KMS-11 (cell line): ENCODE data around the gene LEP.

Source experiments
- H2AFZ ChIP-seq: fragments of 200-600 bp; sonication (generic); 2 replicates; pipeline ENCODE4 v1.6.1; 2016; ENCODE audit warnings: antibody characterized with exemption, mixed run types, low read depth
- H3K27ac ChIP-seq: fragments of 200-600 bp; sonication (generic); 2 replicates; pipeline ENCODE4 v1.6.1; 2016; ENCODE audit warnings: mild to moderate bottlenecking, mixed run types
- H3K27me3 ChIP-seq: fragments of 200-600 bp; sonication (generic); 2 replicates; pipeline ENCODE4 v1.6.1; 2017; ENCODE audit warnings: mild to moderate bottlenecking, low read depth, mixed run types, moderate library complexity; ENCODE audit not compliant: insufficient read depth
- H3K36me3 ChIP-seq: fragments of 200-600 bp; sonication (generic); 2 replicates; pipeline ENCODE4 v1.6.1; 2017; ENCODE audit warnings: mild to moderate bottlenecking, mixed run types; ENCODE audit not compliant: insufficient read depth
- H3K4me1 ChIP-seq: fragments of 200-600 bp; sonication (generic); 2 replicates; pipeline ENCODE4 v1.6.1; 2016; ENCODE audit warnings: mild to moderate bottlenecking, low read depth, mixed run types; ENCODE audit not compliant: poor library complexity, severe bottlenecking
- H3K4me2 ChIP-seq: fragments of 200-600 bp; sonication (generic); 2 replicates; pipeline ENCODE4 v1.7.0; 2016; ENCODE audit warnings: mild to moderate bottlenecking, mixed run types
- H3K4me3 ChIP-seq: fragments of 200-600 bp; sonication (generic); IDR thresholded peaks from 2 replicates; pipeline ENCODE4 v1.6.1; 2017; ENCODE audit warnings: low read depth, low read length, mixed read lengths; ENCODE audit not compliant: insufficient read depth
- H3K79me2 ChIP-seq: fragments of 200-600 bp; sonication (generic); 2 replicates; pipeline ENCODE4 v1.6.1; 2016; ENCODE audit warnings: low read depth, mixed run types; ENCODE audit not compliant: insufficient read depth
- H3K9ac ChIP-seq: fragments of 200-600 bp; sonication (generic); 2 replicates; pipeline ENCODE4 v1.6.1; 2016; ENCODE audit warnings: mild to moderate bottlenecking, mixed run types
- H4K20me1 ChIP-seq: fragments of 200-600 bp; sonication (generic); 2 replicates; pipeline ENCODE4 v1.6.1; 2016; ENCODE audit warnings: mild to moderate bottlenecking, mixed run types; ENCODE audit not compliant: insufficient read depth
- TF ChIP-seq, protein P1 (sequence below): fragments of 200-600 bp; sonication (generic); conservative IDR thresholded peaks from 2 replicates; pipeline ENCODE4 v1.6.1; 2017; ENCODE audit warnings: low read depth, mild to moderate bottlenecking, antibody characterized with exemption, low read length, moderate library complexity, mixed read lengths

Gene LEP

DNA sequence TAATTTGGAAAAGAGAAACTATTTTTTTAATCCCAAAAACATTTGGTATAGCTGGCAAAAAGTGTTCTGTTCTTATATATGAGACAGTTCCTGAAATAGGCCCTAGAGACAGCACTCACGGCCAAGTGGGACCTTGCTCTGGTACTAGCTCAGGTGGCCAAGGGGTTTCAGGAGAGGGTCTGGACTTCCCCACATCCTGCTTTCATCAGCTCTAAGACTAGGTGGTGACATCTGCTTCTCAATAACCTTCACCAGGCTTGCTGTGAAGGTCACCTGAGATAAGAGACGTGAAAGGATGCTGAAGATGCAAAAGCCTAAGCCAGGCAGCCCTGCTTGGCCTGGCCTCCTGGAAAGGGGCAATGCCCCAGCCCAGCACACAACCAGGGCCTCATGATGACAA lies 62.1 kb downstream of the LEP start:
- Histone ChIP-seq H3K4me2 (no peak overlapping the region), H2AFZ (no peak overlapping the region), H3K4me1 (no peaks in the 10 kb centered on the region), H3K9ac (no peak overlapping the region), H3K4me3 (no peak overlapping the region), H3K79me2 (no peaks in the 10 kb centered on the region), H3K27ac (no peak overlapping the region), H4K20me1 (no peaks in the 10 kb centered on the region), H3K27me3 (no peaks in the 10 kb centered on the region), H3K36me3 (no peaks in the 10 kb centered on the region)
- TF ChIP-seq, protein P1, sequence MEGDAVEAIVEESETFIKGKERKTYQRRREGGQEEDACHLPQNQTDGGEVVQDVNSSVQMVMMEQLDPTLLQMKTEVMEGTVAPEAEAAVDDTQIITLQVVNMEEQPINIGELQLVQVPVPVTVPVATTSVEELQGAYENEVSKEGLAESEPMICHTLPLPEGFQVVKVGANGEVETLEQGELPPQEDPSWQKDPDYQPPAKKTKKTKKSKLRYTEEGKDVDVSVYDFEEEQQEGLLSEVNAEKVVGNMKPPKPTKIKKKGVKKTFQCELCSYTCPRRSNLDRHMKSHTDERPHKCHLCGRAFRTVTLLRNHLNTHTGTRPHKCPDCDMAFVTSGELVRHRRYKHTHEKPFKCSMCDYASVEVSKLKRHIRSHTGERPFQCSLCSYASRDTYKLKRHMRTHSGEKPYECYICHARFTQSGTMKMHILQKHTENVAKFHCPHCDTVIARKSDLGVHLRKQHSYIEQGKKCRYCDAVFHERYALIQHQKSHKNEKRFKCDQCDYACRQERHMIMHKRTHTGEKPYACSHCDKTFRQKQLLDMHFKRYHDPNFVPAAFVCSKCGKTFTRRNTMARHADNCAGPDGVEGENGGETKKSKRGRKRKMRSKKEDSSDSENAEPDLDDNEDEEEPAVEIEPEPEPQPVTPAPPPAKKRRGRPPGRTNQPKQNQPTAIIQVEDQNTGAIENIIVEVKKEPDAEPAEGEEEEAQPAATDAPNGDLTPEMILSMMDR = no peak

DNA sequence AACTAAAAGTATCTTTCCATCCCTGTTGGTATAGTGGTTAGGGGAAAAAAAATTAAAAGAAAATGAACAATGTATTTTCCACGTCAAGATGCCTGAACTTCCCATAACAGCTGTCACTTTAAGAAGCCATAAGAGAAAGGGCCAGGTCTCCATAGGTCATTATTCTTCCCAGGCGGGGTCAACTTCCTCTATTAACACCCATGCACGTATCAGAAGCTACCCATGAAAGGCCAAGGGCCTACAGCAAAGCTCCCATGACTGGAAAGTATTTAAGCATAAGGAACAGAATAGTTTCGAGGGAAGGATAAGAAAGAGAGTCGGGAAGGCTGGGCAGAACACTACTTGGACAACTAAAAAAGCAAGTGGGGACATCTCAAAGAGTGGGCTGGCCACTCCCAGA lies 62.6 kb downstream of the LEP start:
- H3K79me2 ChIP-seq = no peaks in the 10 kb centered on the region
- H3K9ac ChIP-seq = no peak overlapping the region
- no peak overlapping the region for H2AFZ ChIP-seq
- H3K4me3 ChIP-seq = no peak overlapping the region
- TF ChIP-seq, protein P1 = no peak
- no peak overlapping the region for H3K4me2 ChIP-seq
- H4K20me1 ChIP-seq = no peaks in the 10 kb centered on the region
- H3K27ac ChIP-seq = no peak overlapping the region
- no peaks in the 10 kb centered on the region for H3K27me3 ChIP-seq
- H3K36me3 ChIP-seq = no peaks in the 10 kb centered on the region
- H3K4me1 ChIP-seq = no peaks in the 10 kb centered on the region

DNA sequence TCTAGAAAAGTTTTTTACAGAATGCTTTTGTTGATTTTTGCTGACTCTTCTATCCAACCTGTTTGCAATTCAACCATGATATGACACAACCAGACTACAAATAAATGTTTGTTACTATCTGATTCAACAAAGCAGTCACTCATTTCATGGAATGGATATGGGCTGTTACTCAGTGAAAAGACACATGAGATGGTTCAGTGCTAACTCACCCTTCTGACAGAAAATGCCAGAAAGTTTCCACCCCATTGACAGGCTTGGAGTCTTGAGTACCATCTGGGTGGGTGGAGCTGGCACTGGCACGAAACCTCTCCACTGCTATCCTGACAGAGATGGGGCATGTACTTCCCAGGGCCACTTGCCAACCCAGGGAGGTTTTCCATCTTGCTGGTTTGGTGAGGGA lies 63.1 kb downstream of the LEP start:
- Histone ChIP-seq H3K36me3 (no peaks in the 10 kb centered on the region), H3K27me3 (no peaks in the 10 kb centered on the region), H3K4me3 (no peak overlapping the region), H3K27ac (no peak overlapping the region), H2AFZ (no peak overlapping the region), H3K4me1 (no peaks in the 10 kb centered on the region), H3K79me2 (no peaks in the 10 kb centered on the region), H3K4me2 (no peak overlapping the region), H4K20me1 (no peaks in the 10 kb centered on the region), H3K9ac (no peak overlapping the region)
- TF ChIP-seq, protein P1 = no peak

DNA sequence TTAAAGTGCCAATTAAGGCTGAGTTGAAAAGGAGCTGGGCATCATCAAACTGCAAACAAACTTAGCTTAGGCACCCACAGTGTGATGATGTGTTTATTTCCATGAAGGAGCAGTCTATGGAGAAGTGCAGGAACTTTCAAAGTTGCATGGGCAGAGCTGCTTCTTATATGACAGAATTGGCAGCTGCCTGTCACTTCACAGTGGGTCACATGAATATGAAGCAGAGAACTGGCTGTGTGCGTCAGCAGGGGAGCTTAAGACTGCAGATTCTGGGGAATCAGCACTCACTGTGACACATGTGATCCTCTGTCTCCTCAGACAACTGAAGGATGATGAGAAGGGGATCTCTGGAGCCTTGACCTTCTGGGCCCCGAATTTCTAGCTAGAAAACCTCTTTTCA lies 66.0 kb downstream of the LEP start:
- Histone ChIP-seq H3K79me2 (no peaks in the 10 kb centered on the region), H3K4me3 (no peak overlapping the region), H3K4me1 (no peaks in the 10 kb centered on the region), H3K36me3 (peaks cover 3% of the 10 kb centered on the region; the same call in 1 of the 2 replicates), H4K20me1 (no peaks in the 10 kb centered on the region), H2AFZ (no peak overlapping the region), H3K4me2 (no peak overlapping the region), H3K27me3 (no peaks in the 10 kb centered on the region), H3K27ac (no peak overlapping the region), H3K9ac (no peak overlapping the region)
- TF ChIP-seq, protein P1 = no peak
